MM.1S (cell line): ENCODE measurements around the gene LRRC58.

ENCODE experiments used
- DNase-seq: peaks from one replicate; pipeline ENCODE4 v3.0.0-alpha.2; 2015
- H2AFZ ChIP-seq: fragments of 300-600 bp; sonication (generic); 2 replicates; pipeline ENCODE4 v1.6.0; 2016; ENCODE audit warnings: antibody characterized with exemption, low read length
- H3F3A ChIP-seq: fragments of 300-600 bp; sonication (generic); 2 replicates; pipeline ENCODE4 v1.6.1; 2016; ENCODE audit warnings: mild to moderate bottlenecking, antibody characterized with exemption, low read length, moderate library complexity, mixed read lengths; ENCODE audit not compliant: insufficient read depth
- H3K27ac ChIP-seq: fragments of 300-600 bp; sonication (generic); 2 replicates; pipeline ENCODE4 v1.5.1; 2016; ENCODE audit warnings: mild to moderate bottlenecking, low read length
- H3K27me3 ChIP-seq: fragments of 300-600 bp; sonication (generic); replicated peaks from 2 replicates; pipeline ENCODE4 v1.6.0; 2016; ENCODE audit warnings: low read length; ENCODE audit not compliant: insufficient read depth
- H3K36me3 ChIP-seq: fragments of 300-600 bp; sonication (generic); replicated peaks from 2 replicates; pipeline ENCODE4 v1.6.1; 2016; ENCODE audit warnings: mild to moderate bottlenecking, low read length, mixed read lengths; ENCODE audit not compliant: insufficient read depth
- H3K4me1 ChIP-seq: fragments of 300-600 bp; sonication (generic); 2 replicates; pipeline ENCODE4 v1.6.1; 2016; ENCODE audit warnings: low read length, mixed read lengths
- H3K4me2 ChIP-seq: fragments of 300-600 bp; sonication (generic); 2 replicates; pipeline ENCODE4 v1.6.0; 2016; ENCODE audit warnings: low read depth, low read length
- H3K4me3 ChIP-seq: fragments of 300-600 bp; sonication (generic); 2 replicates; pipeline ENCODE4 v1.5.1; 2016; ENCODE audit warnings: low read length, mixed read lengths
- H3K79me2 ChIP-seq: fragments of 300-600 bp; sonication (generic); 2 replicates; pipeline ENCODE4 v1.6.1; 2016; ENCODE audit warnings: mixed run types, low read length, mixed read lengths
- H3K9ac ChIP-seq: fragments of 300-600 bp; sonication (generic); 2 replicates; pipeline ENCODE4 v1.6.1; 2016; ENCODE audit warnings: low read length, mixed read lengths
- H3K9me2 ChIP-seq: fragments of 300-600 bp; sonication (generic); replicated peaks from 2 replicates; pipeline ENCODE4 v1.6.1; 2016; ENCODE audit warnings: mild to moderate bottlenecking, low read length, mixed read lengths; ENCODE audit not compliant: insufficient read depth
- H3K9me3 ChIP-seq: fragments of 300-600 bp; sonication (generic); replicated peaks from 2 replicates; pipeline ENCODE4 v1.6.1; 2016; ENCODE audit warnings: mild to moderate bottlenecking, low read length, mixed read lengths; ENCODE audit not compliant: insufficient read depth
- H4K20me1 ChIP-seq: fragments of 300-600 bp; sonication (generic); 2 replicates; pipeline ENCODE4 v1.6.1; 2016; ENCODE audit warnings: mild to moderate bottlenecking, low read length, moderate library complexity, mixed read lengths; ENCODE audit not compliant: insufficient read depth
- EZH2 ChIP-seq: fragments of 300-600 bp; sonication (generic); optimal IDR thresholded peaks from 2 replicates; pipeline ENCODE3; 2017; ENCODE audit warnings: low read depth, mild to moderate bottlenecking, antibody characterized with exemption, low read length, mixed read lengths
- EZH2phosphoT487 ChIP-seq: fragments of 300-600 bp; sonication (generic); IDR thresholded peaks from 2 replicates; pipeline ENCODE4 v1.6.1; 2018; ENCODE audit warnings: antibody characterized with exemption, low read length
- TF ChIP-seq, protein P1 (sequence below): fragments of 300-600 bp; sonication (generic); IDR thresholded peaks from 2 replicates; pipeline ENCODE4 v1.5.1; 2016; ENCODE audit warnings: antibody characterized with exemption, low read length, mixed read lengths

The LRRC58 gene

GRCh38 chr3:120350401-120350941 is 1.3 kb upstream of the LRRC58 start:
- peak overlapping the region; percentile 90 for H3K9ac ChIP-seq

DNA sequence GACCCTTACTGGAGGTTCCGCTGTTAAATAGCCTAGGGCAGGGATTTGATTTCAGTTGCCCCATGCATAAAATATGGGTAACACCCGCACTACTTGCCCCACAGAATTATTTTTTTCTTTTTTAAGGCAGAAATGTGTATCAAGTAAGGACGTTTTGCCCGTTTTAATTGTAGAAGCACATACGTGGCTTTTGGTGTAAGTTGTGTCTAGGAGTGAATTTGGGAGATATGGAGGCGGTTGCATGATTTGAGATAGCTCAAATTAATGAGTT is 636 bp upstream of the LRRC58 start:
- Histone ChIP-seq H3K9me3 (no peaks in the 10 kb centered on the region), H3K27ac (peak overlapping the region; percentile 85), H3K27me3 (no peaks in the 10 kb centered on the region), H3F3A (peaks cover 31% of the 10 kb centered on the region), H3K4me3 (peak overlapping the region; percentile 88), H3K79me2 (peaks cover 42% of the 10 kb centered on the region), H3K4me1 (peaks cover 29% of the 10 kb centered on the region), H2AFZ (peak overlapping the region; percentile 71), H3K4me2 (peak overlapping the region; percentile 63), H3K9me2 (no peaks in the 10 kb centered on the region), H3K36me3 (no peaks in the 10 kb centered on the region; the same call in 1 of the 2 replicates), H4K20me1 (peaks cover 9% of the 10 kb centered on the region; the same call in 1 of the 2 replicates), H3K9ac (peak overlapping the region; percentile 90)
- DNase-seq, result no peak
- TF ChIP-seq, protein P1, sequence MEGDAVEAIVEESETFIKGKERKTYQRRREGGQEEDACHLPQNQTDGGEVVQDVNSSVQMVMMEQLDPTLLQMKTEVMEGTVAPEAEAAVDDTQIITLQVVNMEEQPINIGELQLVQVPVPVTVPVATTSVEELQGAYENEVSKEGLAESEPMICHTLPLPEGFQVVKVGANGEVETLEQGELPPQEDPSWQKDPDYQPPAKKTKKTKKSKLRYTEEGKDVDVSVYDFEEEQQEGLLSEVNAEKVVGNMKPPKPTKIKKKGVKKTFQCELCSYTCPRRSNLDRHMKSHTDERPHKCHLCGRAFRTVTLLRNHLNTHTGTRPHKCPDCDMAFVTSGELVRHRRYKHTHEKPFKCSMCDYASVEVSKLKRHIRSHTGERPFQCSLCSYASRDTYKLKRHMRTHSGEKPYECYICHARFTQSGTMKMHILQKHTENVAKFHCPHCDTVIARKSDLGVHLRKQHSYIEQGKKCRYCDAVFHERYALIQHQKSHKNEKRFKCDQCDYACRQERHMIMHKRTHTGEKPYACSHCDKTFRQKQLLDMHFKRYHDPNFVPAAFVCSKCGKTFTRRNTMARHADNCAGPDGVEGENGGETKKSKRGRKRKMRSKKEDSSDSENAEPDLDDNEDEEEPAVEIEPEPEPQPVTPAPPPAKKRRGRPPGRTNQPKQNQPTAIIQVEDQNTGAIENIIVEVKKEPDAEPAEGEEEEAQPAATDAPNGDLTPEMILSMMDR, result no peak
- TF ChIP-seq EZH2 (no peak), EZH2phosphoT487 (no peak)

More at GRCh38 chr3:120350401-120350941, 1.3 kb upstream of the LRRC58 start:
- DNase-seq, result peak; percentile 82
- Histone ChIP-seq H3K9me3 (no peaks in the 10 kb centered on the region), H3K4me3 (peak overlapping the region; percentile 88), H3K4me1 (peaks cover 22% of the 10 kb centered on the region), H4K20me1 (0 out of 2 replicates have a peak, but pooled peaks cover 2% of the 10 kb centered on the region), H3F3A (peaks cover 31% of the 10 kb centered on the region), H3K4me2 (peak overlapping the region; percentile 63), H3K79me2 (peaks cover 35% of the 10 kb centered on the region), H2AFZ (0 out of 2 replicates have a peak overlapping the region, but pooled peaks have one; percentile 14), H3K9me2 (no peaks in the 10 kb centered on the region), H3K27ac (peak overlapping the region; percentile 85), H3K36me3 (no peaks in the 10 kb centered on the region; the same call in 1 of the 2 replicates), H3K27me3 (no peaks in the 10 kb centered on the region)
- TF ChIP-seq EZH2phosphoT487, result no peak
- TF ChIP-seq, protein P1, result no peak
- TF ChIP-seq EZH2, result no peak

DNA sequence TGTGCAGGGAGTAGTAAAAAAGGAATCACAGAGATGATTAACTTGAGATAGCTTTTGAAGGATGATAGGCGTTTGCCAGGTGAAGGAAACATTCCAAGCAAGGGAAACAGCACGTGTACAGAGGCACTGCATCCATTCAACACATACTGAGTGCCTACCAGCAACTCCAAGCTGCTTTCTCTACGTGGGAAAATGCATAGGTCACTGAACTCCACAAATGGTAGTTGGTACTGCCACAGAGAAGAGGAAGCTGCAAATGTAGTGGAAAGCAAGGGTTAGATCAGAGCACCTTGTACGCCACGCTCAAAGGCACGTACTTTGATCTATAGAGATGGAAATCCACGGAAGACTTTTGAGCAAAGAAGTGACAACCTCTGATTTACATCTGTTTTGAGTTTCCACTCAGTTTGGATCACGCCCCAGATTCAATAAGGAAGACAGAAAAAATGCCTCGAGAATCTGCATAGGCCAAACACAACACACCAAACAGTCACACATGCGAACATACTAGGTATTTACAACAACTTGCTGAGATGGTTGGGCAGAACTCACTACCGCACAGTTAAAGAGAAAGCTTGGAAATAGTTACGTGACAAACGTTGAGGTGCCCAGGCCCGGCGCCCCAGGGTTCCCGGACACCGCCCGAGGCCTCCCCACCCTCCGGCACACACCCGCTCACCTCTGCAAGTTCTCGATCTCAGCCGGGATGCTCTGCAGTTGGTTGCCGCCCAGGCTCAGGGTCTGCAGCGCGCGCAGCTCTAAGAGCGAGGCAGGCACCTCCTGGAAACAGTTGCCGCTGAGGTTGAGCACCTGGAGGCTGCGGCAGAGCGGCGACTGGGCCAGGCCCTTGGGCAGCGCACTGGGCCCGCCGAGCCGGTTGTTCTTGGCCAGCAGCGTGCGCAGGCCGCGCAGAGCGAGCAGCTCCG is 826 bp downstream of the LRRC58 start:
- H2AFZ ChIP-seq, result peak overlapping the region; percentile 67; the same call in 1 of the 2 replicates
- H3K36me3 ChIP-seq, result no peaks in the 10 kb centered on the region; the same call in 1 of the 2 replicates
- TF ChIP-seq EZH2 (no peak), EZH2phosphoT487 (no peak)
- TF ChIP-seq, protein P1, result no peak
- DNase-seq, result peak; percentile 76
- H3K4me3 ChIP-seq, result peak overlapping the region; percentile 88
- peaks cover 31% of the 10 kb centered on the region for H3F3A ChIP-seq
- peak overlapping the region; percentile 85 for H3K27ac ChIP-seq
- H3K9me3 ChIP-seq, result no peaks in the 10 kb centered on the region
- peak overlapping the region; percentile 63 for H3K4me2 ChIP-seq
- no peaks in the 10 kb centered on the region for H3K9me2 ChIP-seq
- no peaks in the 10 kb centered on the region for H3K27me3 ChIP-seq
- peaks cover 37% of the 10 kb centered on the region for H3K4me1 ChIP-seq
- H4K20me1 ChIP-seq, result peaks cover 18% of the 10 kb centered on the region
- peaks cover 56% of the 10 kb centered on the region for H3K79me2 ChIP-seq
- peak overlapping the region; percentile 90 for H3K9ac ChIP-seq
